NCI-H146 treated with DMSO at 0.1 percent for 48 hours (cell line): ENCODE measurements around the gene SLC23A2.
"Not testable (repeated sequence)": the region's sequence is repeated elsewhere in the genome, so short reads cannot be mapped to it uniquely, and the experiment has no call there.

Experiments used
- DNase-seq: peaks from one replicate; lab custom pipeline; 2025; ENCODE audit not compliant: unreplicated experiment; lab: John Stamatoyannopoulos, UW

The SLC23A2 gene

GRCh38 chr20:5008759-5009158 is 7.4 kb upstream of the SLC23A2 start:
- no peak for DNase-seq

DNA sequence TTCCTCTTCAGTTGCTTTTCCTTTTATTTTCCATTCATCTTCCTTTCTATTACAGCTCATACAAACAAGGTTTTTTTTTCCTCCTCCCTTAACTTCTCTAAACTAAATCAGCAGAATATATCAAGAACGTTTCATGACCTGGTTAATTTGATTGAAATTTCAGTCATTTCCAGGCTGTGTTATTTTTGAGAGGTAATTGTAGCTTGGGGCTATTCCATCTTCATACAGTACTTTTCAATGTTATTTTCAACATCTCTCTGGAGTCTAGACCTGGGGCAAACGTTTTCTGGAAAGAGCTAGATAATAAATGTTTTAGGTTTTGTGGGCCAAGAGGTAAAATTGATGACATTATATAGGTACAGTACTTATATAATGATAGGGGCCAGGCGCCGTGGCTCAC is 4.0 kb upstream of the SLC23A2 start:
- no peak for DNase-seq

GRCh38 chr20:5004825-5005224 is 3.5 kb upstream of the SLC23A2 start:
- not testable (repeated sequence) for DNase-seq

DNA sequence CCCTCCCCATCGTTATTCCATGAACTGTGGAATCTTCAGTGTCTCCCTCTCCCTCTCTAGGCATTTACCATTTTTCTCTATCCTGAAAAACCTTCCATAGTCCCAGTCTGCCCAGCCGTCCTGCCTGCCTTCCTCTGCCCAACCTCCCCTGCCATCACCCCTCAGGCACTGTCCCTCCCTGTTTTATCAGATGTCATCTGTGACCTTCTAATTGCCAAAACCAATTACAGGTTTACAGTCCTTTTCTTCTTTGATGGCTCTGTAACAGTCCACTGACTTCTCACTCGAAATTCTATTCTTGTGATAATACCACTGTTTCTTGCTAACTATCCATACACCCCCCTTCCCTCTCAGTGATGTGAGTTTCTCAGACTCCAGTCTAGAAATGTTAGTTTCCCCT is 2.3 kb upstream of the SLC23A2 start:
- DNase-seq: peak; percentile 92

DNA sequence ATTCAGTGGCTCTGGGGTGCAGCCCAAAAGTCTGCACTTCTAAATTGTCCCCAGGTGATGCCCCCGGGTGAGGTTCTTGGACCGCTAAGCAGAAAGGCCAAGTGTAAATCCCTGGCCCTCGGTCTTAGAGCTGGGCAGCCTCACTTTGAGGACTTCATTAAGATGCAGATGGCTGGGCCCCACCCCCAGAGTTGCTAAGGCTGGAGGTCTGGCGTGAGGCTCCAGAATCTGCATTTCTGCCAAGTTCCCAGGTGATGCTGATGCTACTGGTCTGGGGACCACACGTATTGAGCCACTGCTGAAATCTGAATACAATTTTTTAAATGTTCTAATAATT is 735 bp upstream of the SLC23A2 start:
- DNase-seq: no peak

DNA sequence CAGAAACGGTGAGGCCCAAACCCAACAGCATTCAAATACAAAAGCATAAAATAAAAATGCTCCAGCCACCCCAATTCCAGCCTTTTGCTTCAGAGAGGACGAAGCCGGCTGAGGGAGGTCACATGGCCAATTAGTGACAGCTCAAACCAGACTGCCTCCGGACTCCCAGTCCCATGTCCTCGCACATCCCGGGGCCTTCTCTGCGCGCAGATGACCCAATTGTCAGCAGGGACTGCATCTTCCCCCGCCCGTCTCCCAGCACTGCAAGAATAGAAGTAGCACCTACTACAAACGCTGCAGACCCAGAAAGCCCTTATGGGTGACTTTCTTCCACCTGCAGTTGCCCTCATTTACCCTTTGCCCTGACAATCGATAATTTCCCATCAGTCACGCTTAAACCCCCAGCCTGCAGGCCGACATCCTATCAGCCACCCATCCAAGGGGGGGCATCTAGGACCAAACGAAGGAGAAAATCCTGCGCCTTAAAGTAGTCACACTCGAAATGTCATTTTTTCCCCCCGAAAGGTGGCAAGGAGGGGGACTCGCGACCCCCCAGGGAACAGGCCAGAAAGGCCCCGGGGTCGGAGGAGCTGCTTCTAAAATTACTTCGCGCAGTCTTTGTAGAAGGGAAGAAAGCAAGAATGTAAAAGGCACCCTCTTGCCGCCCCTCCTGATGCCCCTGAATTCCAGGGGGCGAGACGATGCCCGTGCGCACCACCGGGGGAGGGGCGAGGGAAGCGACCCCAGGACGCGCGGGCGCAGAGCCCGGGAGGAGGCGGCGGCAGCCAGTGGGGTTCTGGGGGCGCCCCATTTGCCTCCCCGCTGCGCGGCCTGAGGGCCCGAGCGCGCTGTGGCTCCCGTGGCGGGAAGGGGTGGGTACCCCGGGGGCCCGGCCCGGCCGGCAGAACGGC is 792 bp downstream of the SLC23A2 start:
- DNase-seq: peak; percentile 51

GRCh38 chr20:4999788-5000187 is 1.5 kb downstream of the SLC23A2 start:
- DNase-seq: peak; percentile 81

GRCh38 chr20:4998160-4998651 is 3.1 kb downstream of the SLC23A2 start:
- DNase-seq: no peak

DNA sequence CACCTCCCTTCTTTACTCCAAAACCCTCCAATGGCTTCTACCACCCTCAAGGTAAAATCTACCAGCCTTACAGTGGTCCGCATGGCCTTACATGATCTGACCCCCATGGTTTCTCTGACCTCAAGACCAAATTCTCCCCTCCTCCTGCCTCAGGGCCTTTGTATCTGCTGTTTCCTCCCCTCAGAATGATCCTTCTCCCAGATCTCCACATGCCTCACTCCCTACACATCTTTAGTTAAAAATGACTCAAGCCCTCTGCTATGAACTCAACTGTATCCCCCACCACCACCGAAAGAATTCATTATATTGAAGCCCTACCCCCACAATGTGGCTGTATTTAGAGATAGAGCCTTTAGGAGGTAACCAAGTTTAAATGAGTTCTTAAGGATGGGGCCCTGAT is 4.1 kb downstream of the SLC23A2 start:
- DNase-seq: no peak

DNA sequence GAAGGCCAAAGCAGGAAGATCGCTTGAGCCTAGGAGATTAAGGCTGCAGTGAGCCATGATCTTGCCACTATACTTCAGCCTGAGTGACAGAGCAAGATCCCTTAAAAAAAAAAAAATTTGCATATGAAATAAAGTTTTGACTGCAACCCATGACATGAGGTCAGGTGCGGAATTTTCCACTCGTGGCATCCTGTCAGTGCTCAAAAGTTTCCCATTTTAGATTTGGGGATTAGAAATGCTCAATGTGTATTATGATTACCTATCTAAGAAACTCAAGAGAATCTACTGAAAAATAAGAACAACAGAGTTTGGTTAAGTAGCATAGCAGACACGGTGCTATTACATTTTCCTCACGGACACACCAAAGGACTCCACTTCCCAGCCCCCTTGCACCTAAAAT is 11.7 kb downstream of the SLC23A2 start:
- DNase-seq: no peak

DNA sequence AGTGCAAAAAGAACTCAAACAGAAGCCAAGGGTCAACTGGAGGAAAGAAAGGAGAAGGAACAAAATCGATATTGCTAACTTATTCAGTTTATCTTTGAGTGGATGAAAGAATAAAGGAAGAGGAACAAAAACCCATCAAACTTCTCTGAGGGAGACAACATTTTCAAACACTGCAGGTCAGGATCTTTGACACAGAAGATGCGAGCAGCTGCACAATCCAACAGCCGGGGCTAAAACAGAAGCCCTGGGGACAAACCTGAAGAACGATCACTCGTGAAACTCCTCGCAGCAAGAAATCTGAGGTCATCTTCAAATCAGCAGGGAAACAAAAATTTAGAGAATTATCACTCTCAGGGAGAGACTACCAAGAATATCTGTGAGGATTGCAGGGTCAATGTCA is 14.2 kb downstream of the SLC23A2 start:
- DNase-seq: no peak

DNA sequence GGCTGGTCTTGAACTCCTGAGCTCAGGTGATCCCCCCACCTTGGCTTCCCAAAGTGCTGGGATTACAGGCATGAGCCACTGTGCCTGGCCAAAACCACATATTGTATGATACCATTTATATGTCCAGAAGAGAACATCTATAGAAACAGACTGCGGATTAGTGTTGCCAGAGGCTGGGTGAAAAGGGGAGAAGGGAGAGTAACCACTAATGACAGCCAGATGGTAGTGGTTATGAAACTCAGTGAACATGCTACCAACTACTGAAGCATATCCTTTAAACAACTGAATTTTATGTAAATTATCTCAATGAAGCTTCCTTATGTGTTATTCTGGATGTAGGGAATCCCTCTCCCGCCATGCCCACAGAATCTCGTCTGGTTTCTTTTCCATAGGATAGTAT is 15.7 kb downstream of the SLC23A2 start:
- no peak for DNase-seq

GRCh38 chr20:4982281-4982680 is 19.0 kb downstream of the SLC23A2 start:
- no peak for DNase-seq

- DNase-seq: no peak
Measured at GRCh38 chr20:4979841-4980410, 21.4 kb downstream of the SLC23A2 start.

DNA sequence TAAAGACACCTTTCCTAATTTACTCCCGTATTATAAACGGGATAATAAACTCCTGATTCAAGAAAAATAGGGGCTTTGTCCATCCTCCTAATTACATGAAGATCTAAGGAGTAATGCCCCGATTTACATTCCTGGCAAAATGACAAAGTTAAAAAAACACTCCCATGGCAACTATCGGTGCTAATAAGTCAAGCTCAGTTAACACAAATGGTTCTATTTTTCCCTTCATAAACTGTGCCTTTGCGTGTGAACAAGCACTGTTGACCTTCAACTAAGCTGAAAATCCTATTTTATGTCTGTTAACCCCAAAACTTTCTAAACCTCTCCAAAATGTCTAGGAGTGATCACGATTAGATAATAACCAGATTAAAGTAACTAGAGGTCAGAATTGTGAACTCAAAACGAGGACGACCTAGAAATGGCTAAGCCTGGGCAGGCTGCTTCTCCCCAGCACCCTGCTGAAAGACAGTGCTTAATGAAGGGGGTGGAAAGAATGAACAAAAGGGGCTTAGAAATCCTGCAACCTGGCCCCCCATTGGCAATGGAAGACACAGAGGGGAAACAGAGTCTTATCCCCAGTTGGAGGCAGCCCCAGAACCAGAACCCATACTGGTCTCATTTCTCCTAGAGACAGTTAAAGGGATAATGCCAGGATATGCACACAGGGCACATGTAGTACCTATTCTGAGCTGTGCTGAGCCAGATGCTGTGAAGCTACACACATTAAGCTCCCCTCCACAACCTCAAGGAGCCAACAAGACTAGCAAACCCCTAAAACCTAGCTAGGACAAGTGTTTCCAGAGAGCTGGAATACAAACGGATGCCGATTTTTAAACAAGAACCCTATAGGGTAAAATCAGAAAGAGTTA is 23.0 kb downstream of the SLC23A2 start:
- DNase-seq: no peak

DNA sequence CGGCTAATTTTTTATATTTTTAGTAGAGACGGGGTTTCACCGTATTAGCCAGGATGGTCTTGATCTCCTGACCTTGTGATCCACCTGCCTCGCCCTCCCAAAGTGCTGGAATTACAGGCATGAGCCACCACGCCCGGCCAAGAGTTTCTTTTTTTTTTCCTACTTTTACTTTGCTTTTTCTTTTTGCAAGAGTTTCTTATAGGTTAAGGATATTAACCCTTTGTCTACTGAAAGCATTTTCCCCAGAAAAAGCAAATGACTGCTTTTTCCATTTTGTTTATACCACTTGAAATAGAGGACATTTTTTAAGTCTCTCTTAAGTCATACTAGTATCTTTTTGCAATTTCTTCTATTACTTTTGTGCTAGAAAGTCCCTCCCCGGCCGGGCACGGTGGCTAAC is 25.3 kb downstream of the SLC23A2 start:
- DNase-seq: not testable (repeated sequence)

DNA sequence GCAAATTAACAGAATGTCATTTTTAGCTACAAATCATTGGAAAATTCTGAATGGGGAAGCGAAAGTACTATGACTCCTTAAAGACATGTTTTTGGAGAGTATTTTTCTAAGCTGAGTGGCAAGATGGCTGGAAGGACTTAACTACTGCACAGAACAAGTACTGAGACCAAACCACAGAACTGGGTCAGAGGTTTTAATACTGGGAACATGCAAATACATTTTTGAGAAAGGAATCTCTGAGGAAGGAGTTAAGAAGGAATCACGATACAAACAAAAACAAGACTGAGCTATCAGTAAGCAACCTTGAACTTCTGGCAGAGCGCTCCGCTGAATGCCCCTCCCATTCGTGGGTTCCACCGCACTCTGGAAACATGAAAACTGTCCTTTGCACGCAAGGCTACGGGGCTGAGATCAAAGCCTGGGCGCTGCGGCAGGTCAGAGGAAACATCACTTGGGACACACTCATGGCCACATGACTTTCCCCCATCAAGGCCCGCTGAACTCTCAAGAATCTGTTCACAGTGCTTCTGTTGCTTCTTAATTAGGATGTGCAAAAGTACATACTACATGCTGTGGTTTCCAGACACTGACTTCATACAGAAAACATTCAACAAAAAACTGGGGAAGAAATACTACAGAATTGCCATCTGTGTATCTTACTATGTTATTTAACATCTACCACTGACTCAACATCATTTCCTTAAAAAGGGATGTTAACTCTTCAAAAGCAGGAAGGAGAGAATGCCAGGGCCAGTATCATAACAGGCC is 27.8 kb downstream of the SLC23A2 start:
- DNase-seq: no peak

DNA sequence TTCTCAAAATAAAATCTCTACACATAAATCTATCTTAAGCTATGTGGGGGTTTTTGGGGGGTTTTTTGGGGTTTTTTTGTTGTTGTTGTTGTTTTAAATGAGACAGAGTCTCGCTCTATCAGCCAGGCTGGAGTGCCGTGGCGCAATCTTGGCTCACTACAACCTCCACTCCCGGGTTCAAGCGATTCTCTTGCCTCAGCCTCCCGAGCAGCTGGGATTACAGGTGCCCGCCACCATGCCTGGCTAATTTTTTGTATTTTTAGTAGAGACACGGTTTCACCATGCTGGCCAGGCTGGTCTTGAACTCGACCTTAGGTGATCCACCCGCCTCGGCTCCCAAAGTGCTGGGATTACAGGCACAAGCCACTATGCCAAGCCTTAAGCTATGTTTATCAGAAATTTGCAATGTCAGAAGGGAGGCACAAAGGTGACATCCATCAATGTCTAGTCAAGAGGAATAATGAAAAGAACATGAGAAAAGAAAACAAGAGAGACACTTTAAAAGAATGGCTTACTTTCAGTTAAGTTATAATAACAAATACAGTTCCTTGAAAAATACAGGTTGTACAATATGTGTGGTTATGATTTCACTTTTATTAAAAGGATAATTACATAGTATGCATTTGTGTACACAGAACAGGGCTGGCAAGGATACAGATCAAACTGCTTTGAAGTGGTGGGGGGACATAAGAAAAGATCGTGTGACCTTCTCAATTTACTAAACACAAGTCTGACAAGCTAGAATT is 28.6 kb downstream of the SLC23A2 start:
- DNase-seq: no peak

DNA sequence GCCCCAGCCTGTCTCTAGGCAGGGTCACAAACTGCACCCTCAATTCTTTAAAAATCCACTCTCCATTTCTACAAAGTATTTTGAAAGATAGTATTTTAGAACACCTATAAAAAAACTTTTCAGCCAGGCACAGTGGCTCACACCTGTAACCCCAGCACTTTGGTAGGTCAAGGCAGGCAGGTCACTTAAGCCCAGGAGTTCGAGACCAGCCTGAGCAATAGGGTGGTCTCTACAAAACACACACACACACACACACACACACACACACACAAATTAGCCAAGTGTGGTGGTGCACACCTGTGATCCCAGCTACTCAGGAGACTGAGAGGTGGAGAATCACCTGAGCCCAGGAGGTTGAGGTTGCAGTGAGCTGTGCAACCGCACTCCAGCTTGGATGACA is 30.2 kb downstream of the SLC23A2 start:
- DNase-seq: no peak
